ENCODE data around the gene PARK7.

DNA sequence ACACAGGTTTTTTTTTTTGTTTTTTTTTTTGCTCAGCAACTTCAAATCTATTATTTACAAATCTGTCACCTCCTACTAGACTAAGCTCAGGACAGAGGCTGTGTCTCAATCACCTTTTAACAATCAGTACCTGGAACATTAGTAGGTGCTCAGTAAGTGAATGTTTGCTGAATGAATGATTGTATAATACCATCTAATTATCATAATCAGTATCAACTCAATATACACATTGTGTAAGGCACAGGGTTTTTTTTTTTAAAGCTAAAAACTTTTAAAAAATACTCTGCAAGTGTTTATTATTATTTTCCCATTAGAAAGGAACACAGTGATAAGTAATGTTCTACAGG, 55.4 kb downstream of the PARK7 start:
- TF ChIP-seq EP300 (IDR thresholded peaks at IDR 0.05; ENCODE audit: low read depth) (no peak), POLR2A (IDR thresholded peaks at IDR 0.05) (no peak), POLR2AphosphoS5 (IDR thresholded peaks at IDR 0.05) (peak in 1 of 3 donors; percentile 1)
- TF ChIP-seq, protein P1, sequence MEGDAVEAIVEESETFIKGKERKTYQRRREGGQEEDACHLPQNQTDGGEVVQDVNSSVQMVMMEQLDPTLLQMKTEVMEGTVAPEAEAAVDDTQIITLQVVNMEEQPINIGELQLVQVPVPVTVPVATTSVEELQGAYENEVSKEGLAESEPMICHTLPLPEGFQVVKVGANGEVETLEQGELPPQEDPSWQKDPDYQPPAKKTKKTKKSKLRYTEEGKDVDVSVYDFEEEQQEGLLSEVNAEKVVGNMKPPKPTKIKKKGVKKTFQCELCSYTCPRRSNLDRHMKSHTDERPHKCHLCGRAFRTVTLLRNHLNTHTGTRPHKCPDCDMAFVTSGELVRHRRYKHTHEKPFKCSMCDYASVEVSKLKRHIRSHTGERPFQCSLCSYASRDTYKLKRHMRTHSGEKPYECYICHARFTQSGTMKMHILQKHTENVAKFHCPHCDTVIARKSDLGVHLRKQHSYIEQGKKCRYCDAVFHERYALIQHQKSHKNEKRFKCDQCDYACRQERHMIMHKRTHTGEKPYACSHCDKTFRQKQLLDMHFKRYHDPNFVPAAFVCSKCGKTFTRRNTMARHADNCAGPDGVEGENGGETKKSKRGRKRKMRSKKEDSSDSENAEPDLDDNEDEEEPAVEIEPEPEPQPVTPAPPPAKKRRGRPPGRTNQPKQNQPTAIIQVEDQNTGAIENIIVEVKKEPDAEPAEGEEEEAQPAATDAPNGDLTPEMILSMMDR (IDR thresholded peaks at IDR 0.05) = no peak

All from transverse colon (tissue), 4 donors.